Suprapubic skin (tissue), 4 donors: ENCODE data around the gene ABCC1.

Experiments used
- CTCF ChIP-seq, 2 donors: fragments of 200-600 bp in 1 of 2; fragments of 450-650 bp in 1 of 2; sonication (generic) in 1 of 2; IDR thresholded peaks; one replicate each; pipeline ENCODE4 v1.5.1; 2016 to 2019; ENCODE audit warnings: antibody characterized with exemption in 2 of 2, mild to moderate bottlenecking in 1 of 2, moderate library complexity in 1 of 2
- EP300 ChIP-seq: sonication (generic); formaldehyde crosslinking; IDR thresholded peaks from one replicate; pipeline ENCODE4 v1.6.1; 2017; ENCODE audit warnings: antibody characterized with exemption
- POLR2A ChIP-seq, 2 donors: fragments of 450-650 bp; IDR thresholded peaks; one replicate each; pipeline ENCODE4 v1.6.1; 2017; ENCODE audit warnings: antibody characterized with exemption in 2 of 2, mild to moderate bottlenecking in 2 of 2, moderate library complexity in 2 of 2
- POLR2AphosphoS5 ChIP-seq, 3 donors: sonication (generic); formaldehyde crosslinking; IDR thresholded peaks; one replicate each; pipeline ENCODE4 v1.6.1; 2017; ENCODE audit warnings: antibody characterized with exemption in 3 of 3

- TF ChIP-seq POLR2A (IDR thresholded peaks at IDR 0.05) (no peak), POLR2AphosphoS5 (IDR thresholded peaks at IDR 0.05) (no peak), CTCF (IDR thresholded peaks at IDR 0.05) (no peak), EP300 (no peak)
These were observed 233.5 kb downstream of the ABCC1 start for GRCh38 chr16:16182918-16183317.
